K562 (cell line): ENCODE measurements around the gene GABRR3. TPM values are rescaled to one million over a fixed set of nuclear protein-coding genes. Genes with fewer than 3 reads are reported as not detected.

ENCODE experiments used
- ATAC-seq: fragments of 200-7000 bp; cut with Tn5 transposase; 3 replicates; pipeline ENCODE4 v1.9.1; 2020; ENCODE audit warnings: moderate library complexity
- BruUV-seq: library from RNA; stranded (reverse); fragments of 400-500 nt; replicated peaks from 2 replicates; lab custom pipeline; 2021; lab: Mats Ljungman, UMichigan
- CTCF ChIA-PET: fragments of 300-600 bp; formaldehyde crosslinking; extraction: SDS; loops from one replicate; lab custom pipeline; 2021; ENCODE audit warnings: low intra/inter-chr PET ratio; lab: Yijun Ruan, JAX
- POLR2A ChIA-PET: fragments of 300-600, 350-650 bp; sonication (Branson Sonifier 250); formaldehyde crosslinking; extraction: SDS; loops from one replicate; lab custom pipeline; 2021; ENCODE audit warnings: antibody characterized with exemption, inconsistent platforms; lab: Yijun Ruan, JAX
- DNase-seq, 4 experiments: peaks; one replicate each; pipeline versions ENCODE4 v3.0.0 to v3.0.0-alpha.2; 2011 to 2018; ENCODE audit warnings: low spot score in 3 of 4, mixed read lengths in 3 of 4; ENCODE audit errors: extremely low read depth in 1 of 4
- FAIRE-seq: peaks from 2 replicates; lab custom pipeline; 2011; peaks lifted over from hg19 to GRCh38; lab: Jason Lieb, UNC
- H2AFZ ChIP-seq: 2 replicates; pipeline ENCODE4 v1.6.0; 2011; ENCODE audit warnings: low read depth, low read length, control low read depth, inconsistent platforms
- H3K27ac ChIP-seq: fragments of 200-600 bp; 3 replicates; pipeline ENCODE4 v1.8.0; 2011; ENCODE audit warnings: low read depth, mild to moderate bottlenecking, control low read depth, inconsistent platforms, low read length, moderate library complexity, mixed read lengths; ENCODE audit errors: extremely low read depth
- H3K27me3 ChIP-seq, 2 experiments: fragments of 300-600 bp in 1 of 2; 2 replicates in 1 of 2; 3 replicates in 1 of 2; pipeline versions ENCODE4 v1.6.0 to v1.8.0; 2011; ENCODE audit warnings: inconsistent platforms in 2 of 2, low read length in 2 of 2, mild to moderate bottlenecking in 1 of 2, mixed read lengths in 1 of 2, moderate library complexity in 1 of 2; ENCODE audit not compliant: control insufficient read depth in 2 of 2, insufficient read depth in 2 of 2
- H3K36me3 ChIP-seq: fragments of 300-600 bp; 3 replicates; pipeline ENCODE4 v1.8.0; 2011; ENCODE audit warnings: mild to moderate bottlenecking, low read length, inconsistent platforms; ENCODE audit not compliant: control insufficient read depth, insufficient read depth
- H3K4me1 ChIP-seq, 2 experiments: fragments of 200-600 bp in 1 of 2; replicated peaks in 1 of 2; 2 replicates in 1 of 2; 3 replicates in 1 of 2; pipeline versions ENCODE4 v1.5.1 to v1.8.0; 2011; ENCODE audit warnings: inconsistent platforms in 2 of 2, low read length in 2 of 2, mild to moderate bottlenecking in 1 of 2, mixed read lengths in 1 of 2, moderate library complexity in 1 of 2; ENCODE audit not compliant: control insufficient read depth in 2 of 2, insufficient read depth in 2 of 2
- H3K4me2 ChIP-seq: 2 replicates; pipeline ENCODE4 v1.6.1; 2011; ENCODE audit warnings: low read length, control low read depth, inconsistent platforms, mixed read lengths; ENCODE audit not compliant: insufficient read depth
- H3K4me3 ChIP-seq: fragments of 200-600 bp; sonication (generic), shearing (Covaris generic); 2 replicates; pipeline ENCODE4 v1.5.1; 2016; ENCODE audit warnings: control low read depth, inconsistent platforms
- H3K79me2 ChIP-seq: fragments of 200-600 bp; 3 replicates; pipeline ENCODE4 v1.8.0; 2011; ENCODE audit warnings: low read length, inconsistent platforms; ENCODE audit not compliant: control insufficient read depth, insufficient read depth
- H3K9ac ChIP-seq, 2 experiments: 2 replicates each; pipeline versions ENCODE4 v1.6.0 to v1.6.1; 2011; ENCODE audit warnings: low read depth in 2 of 2, low read length in 2 of 2, control low read depth in 1 of 2, inconsistent platforms in 1 of 2, mild to moderate bottlenecking in 1 of 2, mixed read lengths in 1 of 2; ENCODE audit not compliant: insufficient read depth in 1 of 2
- H3K9me1 ChIP-seq: one replicate; pipeline ENCODE4 v1.6.0; 2011; ENCODE audit warnings: inconsistent platforms, mild to moderate bottlenecking, low read length, moderate library complexity; ENCODE audit not compliant: control insufficient read depth, insufficient read depth
- H3K9me3 ChIP-seq: replicated peaks from 2 replicates; pipeline ENCODE4 v1.5.1; 2011; ENCODE audit warnings: low read depth, low read length, inconsistent platforms; ENCODE audit not compliant: control insufficient read depth, insufficient read depth
- H4K20me1 ChIP-seq: replicated peaks from 2 replicates; pipeline ENCODE4 v1.6.1; 2011; ENCODE audit warnings: low read length, inconsistent platforms, mixed read lengths; ENCODE audit not compliant: control insufficient read depth, insufficient read depth
- ELK1 ChIP-seq: sonication (generic); formaldehyde crosslinking; IDR thresholded peaks from 2 replicates; pipeline ENCODE4 v1.8.1; 2022; ENCODE audit warnings: missing genetic modification reagents
- HNRNPLL ChIP-seq: fragments of 200-400 bp; formaldehyde crosslinking; IDR thresholded peaks from 2 replicates; pipeline ENCODE4 v1.6.1; 2017; ENCODE audit warnings: low read length, low read depth, mild to moderate bottlenecking; ENCODE audit not compliant: poor library complexity, severe bottlenecking
- ILF3 ChIP-seq: fragments of 450-650 bp; IDR thresholded peaks from 2 replicates; pipeline ENCODE4 v1.6.1; 2018; ENCODE audit warnings: antibody characterized with exemption, mild to moderate bottlenecking, moderate library complexity, borderline replicate concordance
- JUNB ChIP-seq: fragments of 450-650 bp; formaldehyde crosslinking; conservative IDR thresholded peaks from 2 replicates; pipeline ENCODE4 v1.4.0; 2020; ENCODE audit warnings: mild to moderate bottlenecking
- MTA3 ChIP-seq: fragments of 450-650 bp; formaldehyde crosslinking; IDR thresholded peaks from 2 replicates; pipeline ENCODE4 v1.6.1; 2017; ENCODE audit warnings: mild to moderate bottlenecking, borderline replicate concordance
- XRCC5 ChIP-seq: fragments of 200-400 bp; formaldehyde crosslinking; IDR thresholded peaks from 2 replicates; pipeline ENCODE4 v1.6.1; 2017; ENCODE audit warnings: low read depth, mild to moderate bottlenecking, low read length
- WGBS: fragments of 100-300 bp; shearing (Covaris generic); methylation state at CpG from one replicate; pipeline ENCODE4 v1.1.6; 2016; ENCODE audit warnings: low coverage, mixed read lengths; ENCODE audit not compliant: insufficient coverage; ENCODE audit errors: missing lambda C conversion rate; 5-methylcytosine and 5-hydroxymethylcytosine counted together
- in situ Hi-C: fragments of 300-500 bp; cut with MboI; formaldehyde crosslinking; loops from 4 replicates; pipeline ENCODE4 v1.15.0; 2018; ENCODE audit warnings: inconsistent platforms, mixed read lengths
- intact Hi-C: fragments of 100-400 bp; cut with micrococcal nuclease; formaldehyde crosslinking; loops from 2 replicates; pipeline ENCODE4 v1.14.2; 2022
- polyA plus RNA-seq, 8 experiments: library from polyadenylated mRNA; depleted of rRNA in 4 of 8; stranded (reverse) in 5 of 8; unstranded in 3 of 8; fragments of >200 nt; fragmentation: Nextera tagmentation in 2 of 8; fragmentation: Illumina TruSeq in 1 of 8; extraction: Ambion mirVana in 2 of 8; extraction: Trizol in 1 of 8; gene quantifications; 2 replicates each; pipeline versions ENCODE4 v1.2.1 to v1.2.3, GENCODE V29; 2011 to 2014; ENCODE audit warnings: inconsistent platforms in 1 of 8, missing spikeins in 1 of 8
- total RNA-seq, 7 experiments: library from RNA; depleted of rRNA in 6 of 7; stranded (reverse); fragments of >200 nt in 6 of 7; fragmentation: Illumina TruSeq in 2 of 7; extraction: Trizol in 2 of 7; gene quantifications; 2 replicates each; pipeline versions ENCODE4 v1.2.1 to v1.2.3, GENCODE V29; 2011 to 2021; ENCODE audit warnings: low replicate concordance in 1 of 7
- TF ChIP-seq, protein P1 (sequence below): sonication (generic); formaldehyde crosslinking; IDR thresholded peaks from 2 replicates; pipeline ENCODE4 v1.4.0; 2020; ENCODE audit warnings: mild to moderate bottlenecking, missing genetic modification reagents
- TF ChIP-seq, protein P2 (sequence below): sonication (generic); formaldehyde crosslinking; IDR thresholded peaks from 2 replicates; pipeline ENCODE4 v1.8.1; 2023; ENCODE audit warnings: mild to moderate bottlenecking, missing genetic modification reagents
- TF ChIP-seq, protein P3 (sequence below): fragments of 450-650 bp; conservative IDR thresholded peaks from 2 replicates; pipeline ENCODE4 v1.6.1; 2016; ENCODE audit warnings: missing genetic modification characterization, low read depth, mild to moderate bottlenecking, missing compliant biosample characterization, moderate library complexity

GABRR3 gene
- total and polyA plus RNA-seq, 9 of the 15 experiments (the other 6 are each of a cell fraction or from before 2014, with no cell fraction given): not detected

- no peak for FAIRE-seq
- WGBS: 89% methylated on average over 1 of the region's 1 CpG
- POLR2A ChIA-PET: interaction anchor here (1.3 kb wide), 1 partner anchor 10 kb away, joined by 4 read pairs; no protein-coding TSS in a partner anchor
- no peak overlapping the region for H3K4me3 ChIP-seq
- intact Hi-C loops: no loop called here
- no peak overlapping the region for H2AFZ ChIP-seq
- ATAC-seq: no peak
- TF ChIP-seq HNRNPLL (no peak), ELK1 (CRISPR knock-in tag) (no peak), XRCC5 (no peak), JUNB (CRISPR knock-in tag) (no peak), ILF3 (no peak), MTA3 (no peak)
- TF ChIP-seq, protein P1, sequence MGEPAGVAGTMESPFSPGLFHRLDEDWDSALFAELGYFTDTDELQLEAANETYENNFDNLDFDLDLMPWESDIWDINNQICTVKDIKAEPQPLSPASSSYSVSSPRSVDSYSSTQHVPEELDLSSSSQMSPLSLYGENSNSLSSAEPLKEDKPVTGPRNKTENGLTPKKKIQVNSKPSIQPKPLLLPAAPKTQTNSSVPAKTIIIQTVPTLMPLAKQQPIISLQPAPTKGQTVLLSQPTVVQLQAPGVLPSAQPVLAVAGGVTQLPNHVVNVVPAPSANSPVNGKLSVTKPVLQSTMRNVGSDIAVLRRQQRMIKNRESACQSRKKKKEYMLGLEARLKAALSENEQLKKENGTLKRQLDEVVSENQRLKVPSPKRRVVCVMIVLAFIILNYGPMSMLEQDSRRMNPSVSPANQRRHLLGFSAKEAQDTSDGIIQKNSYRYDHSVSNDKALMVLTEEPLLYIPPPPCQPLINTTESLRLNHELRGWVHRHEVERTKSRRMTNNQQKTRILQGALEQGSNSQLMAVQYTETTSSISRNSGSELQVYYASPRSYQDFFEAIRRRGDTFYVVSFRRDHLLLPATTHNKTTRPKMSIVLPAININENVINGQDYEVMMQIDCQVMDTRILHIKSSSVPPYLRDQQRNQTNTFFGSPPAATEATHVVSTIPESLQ (CRISPR knock-in tag): no peak
- TF ChIP-seq, protein P2, sequence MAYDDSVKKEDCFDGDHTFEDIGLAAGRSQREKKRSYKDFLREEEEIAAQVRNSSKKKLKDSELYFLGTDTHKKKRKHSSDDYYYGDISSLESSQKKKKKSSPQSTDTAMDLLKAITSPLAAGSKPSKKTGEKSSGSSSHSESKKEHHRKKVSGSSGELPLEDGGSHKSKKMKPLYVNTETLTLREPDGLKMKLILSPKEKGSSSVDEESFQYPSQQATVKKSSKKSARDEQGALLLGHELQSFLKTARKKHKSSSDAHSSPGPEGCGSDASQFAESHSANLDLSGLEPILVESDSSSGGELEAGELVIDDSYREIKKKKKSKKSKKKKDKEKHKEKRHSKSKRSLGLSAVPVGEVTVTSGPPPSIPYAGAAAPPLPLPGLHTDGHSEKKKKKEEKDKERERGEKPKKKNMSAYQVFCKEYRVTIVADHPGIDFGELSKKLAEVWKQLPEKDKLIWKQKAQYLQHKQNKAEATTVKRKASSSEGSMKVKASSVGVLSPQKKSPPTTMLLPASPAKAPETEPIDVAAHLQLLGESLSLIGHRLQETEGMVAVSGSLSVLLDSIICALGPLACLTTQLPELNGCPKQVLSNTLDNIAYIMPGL (CRISPR knock-in tag): no peak
- TF ChIP-seq, protein P3, sequence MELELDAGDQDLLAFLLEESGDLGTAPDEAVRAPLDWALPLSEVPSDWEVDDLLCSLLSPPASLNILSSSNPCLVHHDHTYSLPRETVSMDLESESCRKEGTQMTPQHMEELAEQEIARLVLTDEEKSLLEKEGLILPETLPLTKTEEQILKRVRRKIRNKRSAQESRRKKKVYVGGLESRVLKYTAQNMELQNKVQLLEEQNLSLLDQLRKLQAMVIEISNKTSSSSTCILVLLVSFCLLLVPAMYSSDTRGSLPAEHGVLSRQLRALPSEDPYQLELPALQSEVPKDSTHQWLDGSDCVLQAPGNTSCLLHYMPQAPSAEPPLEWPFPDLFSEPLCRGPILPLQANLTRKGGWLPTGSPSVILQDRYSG (tag): no peak
- TF ChIP-seq, all 486 proteins: peak for 0
- BruUV-seq: no TSS peak
- no peaks in the 10 kb centered on the region for H3K79me2 ChIP-seq
- no peaks in the 10 kb centered on the region for H3K9me1 ChIP-seq
- in situ Hi-C loops: no loop called here
- H3K36me3 ChIP-seq: peaks cover 65% of the 10 kb centered on the region; the same call in 2 of the 3 replicates
- CTCF ChIA-PET: no interaction called here
- no peak for DNase-seq
- no peaks in the 10 kb centered on the region for H4K20me1 ChIP-seq
- H3K27me3 ChIP-seq: no peaks in the 10 kb centered on the region
- no peaks in the 10 kb centered on the region; a peak in 1 of 5 replicates for H3K4me1 ChIP-seq
- H3K4me2 ChIP-seq: no peak overlapping the region
- H3K9me3 ChIP-seq: no peaks in the 10 kb centered on the region
- H3K9ac ChIP-seq: no peak overlapping the region
- H3K27ac ChIP-seq: no peak overlapping the region
Measured at GRCh38 chr3:97952872-97953271, 82.2 kb downstream of the GABRR3 start.
